NCI-H1105 (cell line): ENCODE measurements around the gene HDGF.
A peak's percentile ranks its signal among the peaks of the same experiment; 100 is the strongest.

Experiments
- DNase-seq: peaks from one replicate; lab custom pipeline; 2025; lab: John Stamatoyannopoulos, UW

The HDGF gene

GRCh38 chr1:156698995-156699394 lies 52.5 kb downstream of the HDGF start:
- DNase-seq: no peak

- no peak for DNase-seq
Observed at GRCh38 chr1:156697481-156697880, 54.0 kb downstream of the HDGF start.

- no peak for DNase-seq
Observed at GRCh38 chr1:156696755-156697154, 54.7 kb downstream of the HDGF start.

- no peak for DNase-seq
Observed at GRCh38 chr1:156694690-156694962, 56.8 kb downstream of the HDGF start.

GRCh38 chr1:156693848-156694689 lies 57.4 kb downstream of the HDGF start:
- no peak for DNase-seq

GRCh38 chr1:156692925-156693847 lies 58.3 kb downstream of the HDGF start:
- peak; percentile 78 for DNase-seq

- no peak for DNase-seq
Observed at GRCh38 chr1:156692441-156692924, 59.0 kb downstream of the HDGF start.
